DMS153 (cell line): ENCODE measurements around the gene ANKRD18A.

ENCODE experiments used
- DNase-seq: peaks from one replicate; lab custom pipeline; 2025; lab: John Stamatoyannopoulos, UW

ANKRD18A gene

GRCh38 chr9:38529317-38529716 is 91.1 kb downstream of the ANKRD18A start:
- DNase-seq: no peak

GRCh38 chr9:38527503-38527902 is 92.9 kb downstream of the ANKRD18A start:
- no peak for DNase-seq

GRCh38 chr9:38526591-38526990 is 93.8 kb downstream of the ANKRD18A start:
- no peak for DNase-seq

- DNase-seq: no peak
These were observed 97.3 kb downstream of the ANKRD18A start for GRCh38 chr9:38523121-38523520.

- no peak for DNase-seq
These were observed 98.6 kb downstream of the ANKRD18A start for GRCh38 chr9:38521762-38522161.
